Astrocyte of the spinal cord (primary cell): ENCODE results near the gene FRMD4B.

Experiments
- DNase-seq: peaks from one replicate; pipeline ENCODE4 v3.0.0; 2011; ENCODE audit warnings: low read depth, low spot score
- H3K4me3 ChIP-seq: 2 replicates; pipeline ENCODE4 v1.5.1; 2011; ENCODE audit warnings: low read depth, mild to moderate bottlenecking, low read length, moderate library complexity
- in situ Hi-C: cut with HindIII; loops from 2 replicates; pipeline ENCODE4 v1.10.0; 2017; ENCODE audit warnings: low sequenced_read_pairs
- TF ChIP-seq, protein P1 (sequence below): IDR thresholded peaks from 2 replicates; pipeline ENCODE4 v1.5.1; 2012; ENCODE audit warnings: low read depth, mild to moderate bottlenecking, low read length, inconsistent platforms

FRMD4B gene

DNA sequence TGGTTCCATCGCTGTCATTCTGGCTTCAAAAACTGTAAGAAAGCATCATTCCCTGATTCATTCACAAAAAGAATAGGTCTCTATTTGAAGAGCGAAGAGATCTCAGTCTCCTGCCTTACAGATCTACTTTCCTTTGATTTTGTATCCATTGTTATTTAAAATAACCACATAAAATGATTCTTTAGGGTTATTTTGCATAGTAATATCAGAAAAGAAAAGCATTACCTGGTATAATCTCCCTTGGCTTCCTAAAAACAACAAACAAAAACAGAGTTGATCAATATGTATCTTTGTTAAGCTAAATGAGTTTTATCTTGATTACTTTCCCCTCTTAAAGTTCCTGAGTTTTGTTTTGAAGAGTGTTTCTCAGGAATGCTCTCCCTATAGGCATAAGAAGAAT, 136.9 kb downstream of the FRMD4B start:
- in situ Hi-C loops, result no loop called here
- DNase-seq, result no peak
- H3K4me3 ChIP-seq, result no peak overlapping the region
- TF ChIP-seq, protein P1, sequence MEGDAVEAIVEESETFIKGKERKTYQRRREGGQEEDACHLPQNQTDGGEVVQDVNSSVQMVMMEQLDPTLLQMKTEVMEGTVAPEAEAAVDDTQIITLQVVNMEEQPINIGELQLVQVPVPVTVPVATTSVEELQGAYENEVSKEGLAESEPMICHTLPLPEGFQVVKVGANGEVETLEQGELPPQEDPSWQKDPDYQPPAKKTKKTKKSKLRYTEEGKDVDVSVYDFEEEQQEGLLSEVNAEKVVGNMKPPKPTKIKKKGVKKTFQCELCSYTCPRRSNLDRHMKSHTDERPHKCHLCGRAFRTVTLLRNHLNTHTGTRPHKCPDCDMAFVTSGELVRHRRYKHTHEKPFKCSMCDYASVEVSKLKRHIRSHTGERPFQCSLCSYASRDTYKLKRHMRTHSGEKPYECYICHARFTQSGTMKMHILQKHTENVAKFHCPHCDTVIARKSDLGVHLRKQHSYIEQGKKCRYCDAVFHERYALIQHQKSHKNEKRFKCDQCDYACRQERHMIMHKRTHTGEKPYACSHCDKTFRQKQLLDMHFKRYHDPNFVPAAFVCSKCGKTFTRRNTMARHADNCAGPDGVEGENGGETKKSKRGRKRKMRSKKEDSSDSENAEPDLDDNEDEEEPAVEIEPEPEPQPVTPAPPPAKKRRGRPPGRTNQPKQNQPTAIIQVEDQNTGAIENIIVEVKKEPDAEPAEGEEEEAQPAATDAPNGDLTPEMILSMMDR, result no peak

DNA sequence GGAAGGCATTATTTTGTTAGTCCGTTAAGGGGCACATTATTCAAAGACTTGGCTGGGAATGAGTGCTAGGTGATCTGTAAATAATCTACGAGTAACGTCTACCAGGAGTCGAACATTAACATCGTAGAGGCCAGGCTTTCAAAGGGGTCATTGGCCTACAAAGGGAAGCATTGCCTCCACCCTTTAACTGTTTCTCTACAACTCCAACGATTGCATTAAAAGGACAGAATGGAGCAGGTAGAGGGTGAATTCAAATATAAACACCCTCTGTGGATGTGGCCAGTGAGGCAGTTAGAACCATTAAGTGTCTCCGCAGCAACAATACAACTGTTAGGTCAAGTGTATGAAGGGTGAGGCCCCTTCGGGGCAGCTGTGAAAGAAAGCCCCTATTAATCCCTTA, 137.5 kb downstream of the FRMD4B start:
- no peak overlapping the region for H3K4me3 ChIP-seq
- in situ Hi-C loops, result no loop called here
- TF ChIP-seq, protein P1, result no peak
- no peak for DNase-seq

DNA sequence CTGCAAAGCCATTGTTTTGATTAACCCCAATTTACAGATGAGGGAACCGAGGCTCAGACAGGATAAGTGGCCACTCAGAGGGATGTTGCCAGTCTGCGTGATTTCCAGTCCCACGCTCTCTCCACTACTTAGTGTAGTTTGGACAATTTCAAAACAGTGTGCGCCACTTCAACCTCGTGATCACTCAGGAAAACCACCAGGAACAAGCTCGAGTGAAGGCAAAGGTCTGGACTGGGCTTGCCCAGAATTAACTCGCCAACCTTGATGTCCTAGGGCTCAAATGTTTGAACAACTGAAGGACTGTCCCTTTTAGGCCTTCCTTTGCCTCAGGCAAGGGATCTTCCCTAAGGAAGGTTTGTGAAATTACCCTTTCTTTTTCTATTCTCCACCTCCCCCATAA, 139.3 kb downstream of the FRMD4B start:
- H3K4me3 ChIP-seq, result no peak overlapping the region
- no peak for DNase-seq
- in situ Hi-C loops, result no loop called here
- TF ChIP-seq, protein P1, result no peak

DNA sequence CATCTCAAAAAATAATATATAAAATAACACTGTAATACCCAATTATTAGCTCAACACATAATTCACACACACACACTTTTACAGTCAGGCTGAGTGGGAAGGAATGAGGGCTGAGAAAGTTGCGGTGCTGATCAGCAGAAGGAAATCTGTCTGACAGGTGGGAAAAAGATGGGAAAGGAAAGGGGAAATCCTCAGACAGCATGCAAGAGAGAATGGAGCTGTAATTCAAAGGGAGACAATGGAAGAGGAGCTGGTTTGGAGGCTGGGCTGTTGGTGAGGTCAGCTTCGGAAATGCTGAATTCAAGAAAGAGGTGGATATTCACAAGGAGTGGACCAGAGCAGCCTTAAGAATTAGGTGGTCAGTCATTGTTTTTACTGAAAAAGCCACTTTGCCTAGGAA, 141.8 kb downstream of the FRMD4B start:
- TF ChIP-seq, protein P1, result no peak
- H3K4me3 ChIP-seq, result no peak overlapping the region
- DNase-seq, result no peak
- in situ Hi-C loops, result no loop called here

DNA sequence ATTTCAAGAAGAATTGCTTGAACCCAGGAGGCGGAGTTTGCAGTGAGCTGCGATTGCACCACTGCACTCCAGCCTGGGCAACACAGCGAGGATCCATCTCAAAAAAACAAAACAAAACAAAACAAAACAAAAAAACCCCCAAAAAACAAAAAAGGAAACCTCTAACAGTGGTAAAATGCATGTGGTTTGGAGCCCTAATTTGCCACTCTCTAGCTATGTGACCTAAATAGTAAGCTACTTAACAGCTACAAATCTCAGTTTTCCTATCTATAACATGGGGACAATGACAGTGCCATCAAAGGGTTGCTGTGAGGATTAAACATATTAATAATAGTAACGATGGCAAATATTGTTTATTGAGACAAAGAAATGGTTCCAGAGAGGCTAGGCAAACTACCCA, 144.1 kb downstream of the FRMD4B start:
- no peak for DNase-seq
- H3K4me3 ChIP-seq, result no peak overlapping the region
- TF ChIP-seq, protein P1, result no peak
- in situ Hi-C loops, result no loop called here

DNA sequence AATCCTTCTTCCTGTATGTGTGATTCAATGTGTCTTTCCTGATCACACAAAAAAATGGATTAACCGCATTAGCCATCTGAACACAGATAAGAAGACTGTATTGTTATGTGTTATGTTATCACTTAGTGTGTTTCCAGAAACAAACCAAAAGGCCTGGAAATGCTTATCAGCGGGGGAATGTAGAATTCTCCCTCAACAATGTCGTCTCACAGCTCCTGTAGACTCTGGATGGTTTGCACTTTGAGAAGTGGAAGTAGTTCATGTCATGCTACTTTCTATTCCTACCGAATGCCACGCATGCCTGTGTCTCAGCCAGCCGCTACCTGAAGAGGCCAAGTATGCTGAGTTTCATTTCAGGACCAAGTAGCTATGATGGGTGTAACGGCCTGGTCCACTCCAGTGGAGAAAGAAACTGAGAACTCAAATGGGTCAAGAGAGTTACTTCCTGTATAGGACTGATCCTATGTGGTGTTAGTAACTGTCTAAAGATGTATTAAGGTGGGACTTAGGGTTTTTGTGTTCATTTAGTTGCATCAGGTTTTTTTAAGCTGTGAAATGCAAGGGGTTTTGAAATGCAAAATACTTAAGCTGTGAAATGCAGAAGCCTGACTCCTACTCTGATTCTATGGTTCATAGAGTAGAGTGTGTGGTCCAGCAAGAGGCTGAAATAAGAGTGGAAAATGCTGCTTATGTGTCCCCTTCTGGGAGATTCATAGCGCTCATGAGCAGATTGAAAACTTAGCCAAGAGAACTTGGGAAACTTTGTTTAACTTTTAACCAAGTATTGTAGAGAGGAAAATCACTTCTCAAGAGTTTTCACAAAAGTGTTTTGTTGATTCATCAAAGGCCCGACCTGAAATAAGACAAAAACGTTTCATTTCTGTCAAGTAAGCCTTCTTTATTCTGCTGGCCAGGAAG, 145.0 kb downstream of the FRMD4B start:
- TF ChIP-seq, protein P1, result no peak
- in situ Hi-C loops, result no loop called here
- no peak overlapping the region for H3K4me3 ChIP-seq
- DNase-seq, result no peak
